Naive thymus-derived CD8-positive, alpha-beta T cell (primary cell): Measurements from ENCODE around the gene DCAF10. TPM values are rescaled to one million over a fixed set of nuclear protein-coding genes. Genes with fewer than 3 reads are reported as not detected.
"Not testable (repeated sequence)": the region's sequence is repeated elsewhere in the genome, so short reads cannot be mapped to it uniquely, and the experiment has no call there.

ENCODE experiments used
- ATAC-seq, 2 donors: fragments of 150-1000 bp; cut with Tn5 transposase in 1 of 2; sonication (Bioruptor Pico), chemical (Tn5 transposase) in 1 of 2; 1 replicate in 1 of 2; 2 replicates in 1 of 2; pipeline ENCODE4 v1.10.0; 2021; ENCODE audit warnings: mild to moderate bottlenecking in 2 of 2, moderate library complexity in 2 of 2
- POLR2A ChIA-PET: fragments of 350-600 bp; sonication (Branson Sonifier 250); formaldehyde crosslinking; loops from one replicate; lab custom pipeline; 2021; ENCODE audit warnings: antibody characterized with exemption; lab: Charles Lee
- DNase-seq, 10 donors: peaks; one replicate each; pipeline versions ENCODE4 v3.0.0 to v3.0.0-alpha.2; 2020 to 2022
- H3K27ac Mint-ChIP-seq, 10 donors: one replicate each; pipeline ENCODE4 v1.8.0; 2020 to 2022; ENCODE audit warnings: mild to moderate bottlenecking in 10 of 10, mixed read lengths in 10 of 10, moderate library complexity in 4 of 10, inconsistent platforms in 1 of 10
- H3K27me3 Mint-ChIP-seq, 5 donors: one replicate each; pipeline ENCODE4 v1.8.0; 2021 to 2022; ENCODE audit warnings: mixed read lengths in 5 of 5
- H3K36me3 Mint-ChIP-seq, 3 donors: one replicate each; pipeline ENCODE4 v1.8.0; 2020 to 2022; ENCODE audit warnings: mixed read lengths in 3 of 3, mild to moderate bottlenecking in 2 of 3, inconsistent platforms in 1 of 3
- H3K4me1 Mint-ChIP-seq, 4 donors: one replicate each; pipeline ENCODE4 v1.8.0; 2021 to 2022; ENCODE audit warnings: mixed read lengths in 4 of 4
- H3K4me3 Mint-ChIP-seq, 10 donors: one replicate each; pipeline ENCODE4 v1.8.0; 2020 to 2022; ENCODE audit warnings: mild to moderate bottlenecking in 10 of 10, mixed read lengths in 10 of 10, moderate library complexity in 6 of 10, inconsistent platforms in 1 of 10
- H3K9me3 Mint-ChIP-seq, 9 donors: one replicate each; pipeline ENCODE4 v1.8.0; 2020 to 2022; ENCODE audit warnings: mixed read lengths in 9 of 9, mild to moderate bottlenecking in 3 of 9, inconsistent platforms in 1 of 9, moderate library complexity in 1 of 9
- polyA plus RNA-seq, 3 donors: library from polyadenylated mRNA; unstranded; fragments of 300-500 nt; fragmentation: Illumina TruSeq; gene quantifications; one replicate each; pipeline ENCODE4 v1.2.3, GENCODE V29; 2021
- total RNA-seq, 8 experiments: library from RNA in 2 of 8; stranded (reverse) in 2 of 8; gene quantifications; one replicate each; pipeline ENCODE4 v1.2.3 and lab custom pipeline; 2021 to 2026

The DCAF10 gene
- total and polyA plus RNA-seq, 5 experiments from 2014 or later, result 23.6 to 35.0 (median 27.3) TPM

GRCh38 chr9:37801287-37801850, 772 bp downstream of the DCAF10 start:
- peaks cover 15 to 47% (median 43%) of the 10 kb centered on the region in 4 donors for H3K4me1 Mint-ChIP-seq
- ATAC-seq, result peak; percentile 31 to 32
- H3K4me3 Mint-ChIP-seq, result peak overlapping the region; percentile 41 to 96 (median 89)
- peaks cover 0 to 11% (median 3%) of the 10 kb centered on the region in 3 donors for H3K36me3 Mint-ChIP-seq
- H3K27ac Mint-ChIP-seq, result peak overlapping the region; percentile 34 to 95 (median 86)
- DNase-seq, result peak in 2 of 10 donors; percentile 29 to 55
- H3K9me3 Mint-ChIP-seq, result no peaks in the 10 kb centered on the region
- POLR2A ChIA-PET, result interaction anchor here (0.9 to 3.5 kb wide), 2 partner anchors 11 to 18 kb away, joined by 3 to 58 read pairs; partner anchors contain the start of gene EXOSC3
- no peaks in the 10 kb centered on the region for H3K27me3 Mint-ChIP-seq

- ATAC-seq, result no peak
- POLR2A ChIA-PET, result interaction anchor here (3.5 kb wide), 1 partner anchor 18 kb away, joined by 58 read pairs; the partner anchor contains the start of gene EXOSC3
- peak overlapping the region; percentile 34 to 95 (median 84) for H3K27ac Mint-ChIP-seq
- peak overlapping the region; percentile 41 to 96 (median 89) for H3K4me3 Mint-ChIP-seq
- no peaks in the 10 kb centered on the region for H3K27me3 Mint-ChIP-seq
- peaks cover 0 to 11% (median 3%) of the 10 kb centered on the region in 3 donors for H3K36me3 Mint-ChIP-seq
- H3K9me3 Mint-ChIP-seq, result no peaks in the 10 kb centered on the region
- peaks cover 17 to 50% (median 46%) of the 10 kb centered on the region in 4 donors for H3K4me1 Mint-ChIP-seq
- no peak for DNase-seq
Observed at GRCh38 chr9:37801959-37802711, 1.5 kb downstream of the DCAF10 start.

- H3K27ac Mint-ChIP-seq, result peak overlapping the region in 1 of 10 donors; percentile 15
- POLR2A ChIA-PET, result interaction anchor here (1.1 kb wide), 1 partner anchor 21 kb away, joined by 4 read pairs; the partner anchor contains the start of gene EXOSC3
- DNase-seq, result no peak
- no peaks in the 10 kb centered on the region for H3K27me3 Mint-ChIP-seq
- no peak for ATAC-seq
- H3K4me1 Mint-ChIP-seq, result peaks cover 16 to 52% (median 38%) of the 10 kb centered on the region in 4 donors
- H3K9me3 Mint-ChIP-seq, result no peaks in the 10 kb centered on the region
- peaks cover 0 to 23% (median 3%) of the 10 kb centered on the region in 3 donors for H3K36me3 Mint-ChIP-seq
- no peak overlapping the region for H3K4me3 Mint-ChIP-seq
Observed at GRCh38 chr9:37806271-37806670, 5.7 kb downstream of the DCAF10 start.

GRCh38 chr9:37809676-37810075, 9.1 kb downstream of the DCAF10 start:
- H3K9me3 Mint-ChIP-seq, POLR2A ChIA-PET, ATAC-seq, H3K27ac Mint-ChIP-seq, DNase-seq, H3K4me3 Mint-ChIP-seq, H3K27me3 Mint-ChIP-seq: not testable (repeated sequence)
- Mint-ChIP-seq H3K4me1 (peaks cover 9 to 36% (median 23%) of the 10 kb centered on the region in 4 donors), H3K36me3 (peaks cover 0 to 28% (median 6%) of the 10 kb centered on the region in 3 donors)

GRCh38 chr9:37811906-37812476, 11.4 kb downstream of the DCAF10 start:
- Mint-ChIP-seq H3K36me3 (peaks cover 0 to 29% (median 3%) of the 10 kb centered on the region in 3 donors), H3K27ac (peak overlapping the region in 3 of 10 donors; percentile 7 to 72 (median 53)), H3K4me1 (peaks cover 1 to 20% (median 13%) of the 10 kb centered on the region in 4 donors), H3K9me3 (no peaks in the 10 kb centered on the region), H3K4me3 (peak overlapping the region in 1 of 10 donors; percentile 24), H3K27me3 (no peaks in the 10 kb centered on the region)
- DNase-seq, result no peak
- no peak for ATAC-seq
- POLR2A ChIA-PET, result interaction anchor here (0.7 to 1.1 kb wide), 2 partner anchors 12 to 33 kb away, joined by 3 to 4 read pairs; no protein-coding TSS in a partner anchor

GRCh38 chr9:37812773-37813379, 12.3 kb downstream of the DCAF10 start:
- Mint-ChIP-seq H3K4me1 (peaks cover 1 to 20% (median 13%) of the 10 kb centered on the region in 4 donors), H3K27me3 (no peaks in the 10 kb centered on the region), H3K4me3 (no peak overlapping the region), H3K27ac (peak overlapping the region in 1 of 10 donors; percentile 37), H3K36me3 (peaks cover 0 to 26% (median 3%) of the 10 kb centered on the region in 3 donors), H3K9me3 (no peaks in the 10 kb centered on the region)
- DNase-seq (no peak), ATAC-seq (no peak)
- POLR2A ChIA-PET, result interaction anchor here (1.1 kb wide), 1 partner anchor 13 kb away, joined by 4 read pairs; no protein-coding TSS in a partner anchor

- no peaks in the 10 kb centered on the region for H3K9me3 Mint-ChIP-seq
- no peak overlapping the region for H3K27ac Mint-ChIP-seq
- H3K4me1 Mint-ChIP-seq, result peaks cover 0 to 3% (median under 1%) of the 10 kb centered on the region in 4 donors
- DNase-seq (no peak), ATAC-seq (no peak)
- H3K27me3 Mint-ChIP-seq, result no peaks in the 10 kb centered on the region
- H3K4me3 Mint-ChIP-seq, result no peak overlapping the region
- POLR2A ChIA-PET, result no interaction called here
- peaks cover 0 to 51% (median 28%) of the 10 kb centered on the region in 3 donors for H3K36me3 Mint-ChIP-seq
Observed at GRCh38 chr9:37818849-37819248, 18.3 kb downstream of the DCAF10 start.

- Mint-ChIP-seq H3K36me3 (peaks cover 0 to 58% (median 37%) of the 10 kb centered on the region in 3 donors), H3K4me1 (peaks cover 0 to 3% (median under 1%) of the 10 kb centered on the region in 4 donors), H3K27me3 (no peaks in the 10 kb centered on the region), H3K4me3 (no peak overlapping the region), H3K9me3 (no peaks in the 10 kb centered on the region), H3K27ac (no peak overlapping the region)
- POLR2A ChIA-PET, result no interaction called here
- DNase-seq, result no peak
- ATAC-seq, result no peak
Observed at GRCh38 chr9:37820142-37820541, 19.5 kb downstream of the DCAF10 start.

- ATAC-seq, H3K27ac Mint-ChIP-seq: not testable (repeated sequence)
- H3K36me3 Mint-ChIP-seq, result peaks cover 0 to 85% (median 43%) of the 10 kb centered on the region in 3 donors
Observed at GRCh38 chr9:37825174-37825573, 24.6 kb downstream of the DCAF10 start.

GRCh38 chr9:37827483-37828165, 27.0 kb downstream of the DCAF10 start:
- no peaks in the 10 kb centered on the region for H3K9me3 Mint-ChIP-seq
- H3K27me3 Mint-ChIP-seq, result no peaks in the 10 kb centered on the region
- H3K4me3 Mint-ChIP-seq, result no peak overlapping the region
- POLR2A ChIA-PET, result no interaction called here
- H3K27ac Mint-ChIP-seq, result peak overlapping the region in 1 of 10 donors; percentile 35
- DNase-seq (no peak), ATAC-seq (no peak)
- H3K4me1 Mint-ChIP-seq, result peaks cover 0 to 5% (median under 1%) of the 10 kb centered on the region in 4 donors
- peaks cover 0 to 72% (median 25%) of the 10 kb centered on the region in 3 donors for H3K36me3 Mint-ChIP-seq

More at GRCh38 chr9:37825174-37825573, 24.6 kb downstream of the DCAF10 start:
- H3K9me3 Mint-ChIP-seq, DNase-seq, H3K4me3 Mint-ChIP-seq, H3K4me1 Mint-ChIP-seq, POLR2A ChIA-PET, H3K27me3 Mint-ChIP-seq: not testable (repeated sequence)

- H3K9me3 Mint-ChIP-seq, result no peaks in the 10 kb centered on the region
- DNase-seq, result no peak
- no peak overlapping the region for H3K27ac Mint-ChIP-seq
- POLR2A ChIA-PET, result no interaction called here
- peaks cover 0 to 24% (median 0%) of the 10 kb centered on the region in 3 donors for H3K36me3 Mint-ChIP-seq
- no peaks in the 10 kb centered on the region for H3K4me1 Mint-ChIP-seq
- H3K27me3 Mint-ChIP-seq, result no peaks in the 10 kb centered on the region
- no peak for ATAC-seq
- H3K4me3 Mint-ChIP-seq, result no peak overlapping the region
Observed at GRCh38 chr9:37835821-37836220, 35.2 kb downstream of the DCAF10 start.

GRCh38 chr9:37836386-37836785, 35.8 kb downstream of the DCAF10 start:
- H3K36me3 Mint-ChIP-seq, result peaks cover 0 to 22% (median 0%) of the 10 kb centered on the region in 3 donors
- no peaks in the 10 kb centered on the region for H3K9me3 Mint-ChIP-seq
- DNase-seq, result no peak
- no peaks in the 10 kb centered on the region for H3K4me1 Mint-ChIP-seq
- no peak for ATAC-seq
- H3K27me3 Mint-ChIP-seq, result no peaks in the 10 kb centered on the region
- POLR2A ChIA-PET, result no interaction called here
- no peak overlapping the region for H3K27ac Mint-ChIP-seq
- no peak overlapping the region for H3K4me3 Mint-ChIP-seq
